ENCODE data around the gene DGAT2. TPM values are rescaled to one million over a fixed set of nuclear protein-coding genes. Genes with fewer than 3 reads are reported as not detected.

Gene DGAT2
- total RNA-seq, 1 donor from 2014 or later: 26.0 TPM

DNA sequence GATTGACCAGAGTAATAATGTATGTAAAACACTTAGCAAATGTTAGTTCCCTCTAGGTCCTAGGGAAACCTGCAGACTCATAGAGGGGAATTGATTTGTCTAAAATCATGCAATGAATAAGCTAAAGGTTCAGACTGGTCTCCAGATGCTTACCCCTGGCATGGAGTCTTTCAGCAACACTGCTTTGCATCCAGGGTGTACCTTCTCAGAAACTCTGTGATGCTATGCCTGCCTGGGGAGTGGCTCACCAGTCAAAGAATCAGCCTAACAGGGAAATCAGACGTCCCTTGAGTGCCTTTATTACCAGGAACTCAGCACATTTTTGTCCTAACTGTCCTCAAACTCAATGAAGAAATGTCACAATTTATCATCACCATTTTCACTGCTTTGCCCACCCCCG is 40.5 kb downstream of the DGAT2 start:
- no peak overlapping the region for H3K27ac ChIP-seq
- TF ChIP-seq POLR2A (IDR thresholded peaks at IDR 0.05) (no peak), CTCF (IDR thresholded peaks at IDR 0.05) (no peak)
- H3K4me3 ChIP-seq: no peak overlapping the region
- no peaks in the 10 kb centered on the region for H3K27me3 ChIP-seq
- peaks cover 5% of the 10 kb centered on the region for H3K4me1 ChIP-seq
- intact Hi-C loops (cut with DNase I): no loop called here
- no peak for DNase-seq (ENCODE audit: extremely low spot score in 2 of 2)
- no peaks in the 10 kb centered on the region for H3K36me3 ChIP-seq
- H3K9me3 ChIP-seq: no peaks in the 10 kb centered on the region

DNA sequence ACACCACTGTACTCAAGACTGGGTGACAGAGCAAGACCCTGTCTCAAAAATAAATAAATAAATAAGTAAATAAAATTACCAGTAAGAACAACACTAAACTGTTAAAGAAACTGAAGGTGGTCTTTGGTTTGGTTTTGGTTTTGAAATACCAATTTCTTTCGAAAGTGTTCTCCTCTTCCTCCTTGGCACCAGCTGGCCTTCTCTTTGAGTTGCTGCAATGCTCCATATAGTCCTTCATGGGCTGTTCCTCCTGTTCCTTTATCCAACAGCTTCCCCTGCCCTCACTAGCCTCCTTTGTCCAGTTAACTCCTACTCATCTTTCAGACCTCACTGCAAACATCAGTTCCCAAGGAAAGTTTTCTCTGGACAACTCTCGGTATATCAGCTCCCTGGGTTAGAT is 41.4 kb downstream of the DGAT2 start:
- no peak for TF ChIP-seq CTCF (IDR thresholded peaks at IDR 0.05)
- TF ChIP-seq POLR2A (IDR thresholded peaks at IDR 0.05): no peak
- DNase-seq (ENCODE audit: extremely low spot score in 2 of 2): no peak
- Histone ChIP-seq H3K4me3 (no peak overlapping the region), H3K27ac (no peak overlapping the region), H3K27me3 (no peaks in the 10 kb centered on the region), H3K9me3 (no peaks in the 10 kb centered on the region), H3K4me1 (peaks cover 8% of the 10 kb centered on the region), H3K36me3 (no peaks in the 10 kb centered on the region)
- intact Hi-C loops (cut with DNase I): no loop called here

- H3K4me1 ChIP-seq: peaks cover 9% of the 10 kb centered on the region
- no peak overlapping the region for H3K27ac ChIP-seq
- TF ChIP-seq POLR2AphosphoS5 (IDR thresholded peaks at IDR 0.05; ENCODE audit: insufficient read depth in 1 of 2, low read depth in 1 of 2) (no peak), POLR2A (IDR thresholded peaks at IDR 0.05) (no peak), CTCF (IDR thresholded peaks at IDR 0.05) (no peak)
- H3K36me3 ChIP-seq: no peaks in the 10 kb centered on the region
- intact Hi-C loops (cut with DNase I): no loop called here
- DNase-seq (ENCODE audit: extremely low spot score in 2 of 2): no peak
- H3K9me3 ChIP-seq: no peaks in the 10 kb centered on the region
- H3K27me3 ChIP-seq: no peaks in the 10 kb centered on the region
- H3K4me3 ChIP-seq: no peak overlapping the region
Measured at GRCh38 chr11:75810637-75811390, 42.2 kb downstream of the DGAT2 start.

- intact Hi-C loops (cut with DNase I): no loop called here
- Histone ChIP-seq H3K36me3 (no peaks in the 10 kb centered on the region), H3K4me1 (peaks cover 15% of the 10 kb centered on the region), H3K27ac (no peak overlapping the region), H3K4me3 (no peak overlapping the region), H3K27me3 (no peaks in the 10 kb centered on the region), H3K9me3 (no peaks in the 10 kb centered on the region)
- no peak for DNase-seq (ENCODE audit: extremely low spot score in 2 of 2)
- TF ChIP-seq POLR2AphosphoS5 (IDR thresholded peaks at IDR 0.05; ENCODE audit: insufficient read depth in 1 of 2, low read depth in 1 of 2): no peak
- no peak for TF ChIP-seq POLR2A (IDR thresholded peaks at IDR 0.05)
- TF ChIP-seq CTCF (IDR thresholded peaks at IDR 0.05): no peak
Measured at GRCh38 chr11:75811485-75811884, 42.9 kb downstream of the DGAT2 start.

- TF ChIP-seq CTCF (IDR thresholded peaks at IDR 0.05) (no peak), POLR2AphosphoS5 (IDR thresholded peaks at IDR 0.05; ENCODE audit: insufficient read depth in 1 of 2, low read depth in 1 of 2) (no peak), POLR2A (IDR thresholded peaks at IDR 0.05) (no peak)
Measured at GRCh38 chr11:75812542-75813040, 44.0 kb downstream of the DGAT2 start.

More at GRCh38 chr11:75812542-75813040, 44.0 kb downstream of the DGAT2 start:
- no peak for DNase-seq (ENCODE audit: extremely low spot score in 2 of 2)
- H3K4me1 ChIP-seq: peaks cover 26% of the 10 kb centered on the region
- H3K27me3 ChIP-seq: no peaks in the 10 kb centered on the region
- no peaks in the 10 kb centered on the region for H3K36me3 ChIP-seq
- no peaks in the 10 kb centered on the region for H3K9me3 ChIP-seq
- peak overlapping the region; percentile 25 for H3K27ac ChIP-seq
- H3K4me3 ChIP-seq: no peak overlapping the region
- intact Hi-C loops (cut with DNase I): no loop called here

Measured in vagina (tissue), 2 donors.